ENCODE measurements around the gene PPA1. TPM values are rescaled to one million over a fixed set of nuclear protein-coding genes. Genes with fewer than 3 reads are reported as not detected.

The PPA1 gene
- total RNA-seq, result 10 to 100 TPM; 48.0 to 69.2 TPM

DNA sequence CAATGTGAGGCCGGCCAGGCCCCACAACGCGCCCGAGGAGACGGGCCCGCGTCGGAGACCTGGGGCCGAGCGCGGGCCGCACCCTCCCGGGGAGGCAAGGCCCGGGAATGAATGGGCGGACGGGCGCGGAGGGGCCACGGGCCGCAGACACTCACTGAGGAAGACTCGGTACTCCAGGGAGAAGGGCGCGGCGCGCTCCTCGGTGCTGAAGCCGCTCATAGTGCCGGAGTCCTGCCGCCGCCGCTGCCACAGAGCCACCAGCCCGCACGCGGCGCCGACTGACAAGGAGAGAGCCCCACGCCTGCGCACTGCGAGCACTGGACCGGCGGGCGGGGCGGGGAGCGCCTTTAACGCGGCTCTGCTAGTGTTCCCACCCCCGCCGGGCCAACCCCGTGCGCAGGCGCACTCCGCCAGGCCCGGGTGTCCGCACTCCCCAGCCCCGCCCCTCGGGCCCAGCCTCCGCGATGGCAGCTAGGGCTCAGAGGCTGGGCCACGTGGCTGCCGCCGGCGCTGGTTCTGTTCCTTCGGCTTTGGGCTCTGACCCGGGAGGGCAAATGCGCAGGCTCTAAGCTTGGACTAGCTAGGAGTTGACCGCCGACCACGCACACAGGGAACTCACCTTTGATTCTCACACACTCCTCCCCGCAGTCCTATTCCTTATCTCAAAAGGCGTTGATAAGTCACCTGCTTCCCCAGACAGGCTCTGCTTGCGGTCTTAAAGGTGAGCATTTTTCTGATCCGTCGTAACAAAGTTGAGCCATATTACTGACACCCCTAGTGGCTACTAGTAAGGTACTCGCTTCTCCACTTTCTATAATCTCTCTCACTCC is at the start of gene PPA1:
PPA1 (minus strand) TSS at position 321 of the 830 bp plus-strand sequence; CDS start at position 219, 102 bp downstream.
- peak in 1 of 2 donors; percentile 25 for TF ChIP-seq CTCF (IDR thresholded peaks at IDR 0.05)
- peak; percentile 97 for DNase-seq (ENCODE audit: low spot score)
- Histone ChIP-seq H3K27ac (peak within 1 kb of the TSS; percentile 64 to 87), H3K36me3 (peaks cover 6% of the 10 kb centered on the region), H3K4me3 (peak within 1 kb of the TSS; percentile 73 to 94), H3K27me3 (no peaks in the 10 kb centered on the region), H3K9me3 (no peaks in the 10 kb centered on the region), H3K4me1 (peaks cover 0 to 26% of the 10 kb centered on the region in 2 donors)

DNA sequence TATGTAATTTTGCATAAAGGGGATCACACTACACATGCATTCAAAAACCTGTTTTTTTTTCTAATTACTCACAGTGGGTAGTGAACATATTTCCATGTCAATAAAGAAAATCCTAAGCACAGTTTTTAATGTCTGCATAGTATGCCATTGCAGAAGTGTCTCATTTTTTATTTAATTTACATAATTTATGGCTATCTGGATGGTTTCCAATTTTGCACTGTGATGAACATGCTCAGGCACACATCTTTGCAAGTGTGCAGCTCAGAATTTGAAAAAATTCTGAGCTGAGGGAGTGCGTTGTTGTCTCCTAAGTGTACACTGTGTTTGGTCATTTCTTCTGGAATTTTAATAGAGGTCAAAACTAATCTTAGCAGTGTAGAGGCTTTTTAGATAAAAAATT is 48.4 kb upstream of the PPA1 start:
- no peak for TF ChIP-seq CTCF (IDR thresholded peaks at IDR 0.05)
- no peaks in the 10 kb centered on the region for H3K9me3 ChIP-seq
- no peak overlapping the region for H3K27ac ChIP-seq
- no peak overlapping the region for H3K4me3 ChIP-seq
- H3K4me1 ChIP-seq, result peaks cover 0 to 10% of the 10 kb centered on the region in 2 donors
- H3K27me3 ChIP-seq, result peaks cover 0 to 8% of the 10 kb centered on the region in 2 donors
- DNase-seq (ENCODE audit: low spot score), result no peak
- H3K36me3 ChIP-seq, result no peaks in the 10 kb centered on the region

- Histone ChIP-seq H3K9me3 (no peaks in the 10 kb centered on the region), H3K4me3 (no peak overlapping the region), H3K27ac (no peak overlapping the region), H3K27me3 (peaks cover 0 to 8% of the 10 kb centered on the region in 2 donors), H3K36me3 (no peaks in the 10 kb centered on the region), H3K4me1 (peaks cover 0 to 10% of the 10 kb centered on the region in 2 donors)
- no peak for TF ChIP-seq CTCF (IDR thresholded peaks at IDR 0.05)
- DNase-seq (ENCODE audit: low spot score), result no peak
Measured at GRCh38 chr10:70280099-70280498, 46.9 kb upstream of the PPA1 start.

- Histone ChIP-seq H3K27me3 (no peaks in the 10 kb centered on the region), H3K4me3 (no peak overlapping the region), H3K9me3 (no peaks in the 10 kb centered on the region), H3K27ac (no peak overlapping the region), H3K36me3 (no peaks in the 10 kb centered on the region), H3K4me1 (peaks cover 0 to 7% of the 10 kb centered on the region in 2 donors)
- DNase-seq (ENCODE audit: low spot score), result no peak
- TF ChIP-seq CTCF (IDR thresholded peaks at IDR 0.05), result no peak
Measured at GRCh38 chr10:70277396-70278030, 44.3 kb upstream of the PPA1 start.

- Histone ChIP-seq H3K27ac (no peak overlapping the region), H3K9me3 (no peaks in the 10 kb centered on the region), H3K36me3 (no peaks in the 10 kb centered on the region), H3K4me1 (peaks cover 0 to 10% of the 10 kb centered on the region in 2 donors), H3K27me3 (no peaks in the 10 kb centered on the region), H3K4me3 (no peak overlapping the region)
- peak in 1 of 2 donors; percentile 33 for TF ChIP-seq CTCF (IDR thresholded peaks at IDR 0.05)
- no peak for DNase-seq (ENCODE audit: low spot score)
Measured at GRCh38 chr10:70274643-70275042, 41.4 kb upstream of the PPA1 start.

All from right atrium auricular region (tissue), 2 donors.